Thyroid gland (tissue), 4 donors: ENCODE data around the gene KCNQ1. TPM values are rescaled to one million over a fixed set of nuclear protein-coding genes. Genes with fewer than 3 reads are reported as not detected.

Source experiments
- DNase-seq, 2 donors: peaks; one replicate each; pipeline ENCODE4 v3.0.0-alpha.2; 2019
- H3K27ac ChIP-seq, 3 donors: fragments of 200-600 bp; sonication (generic); 1 replicate in 2 of 3; 2 replicates in 1 of 3; pipeline ENCODE4 v1.5.1; 2016 to 2019; ENCODE audit warnings: mild to moderate bottlenecking in 1 of 3, moderate library complexity in 1 of 3
- H3K27me3 ChIP-seq: fragments of 200-600 bp; sonication (generic); one replicate; pipeline ENCODE4 v1.5.1; 2019
- H3K36me3 ChIP-seq, 2 donors: fragments of 200-600 bp; sonication (generic); one replicate each; pipeline ENCODE4 v1.5.1; 2016 to 2019
- H3K4me1 ChIP-seq, 2 donors: fragments of 200-600 bp; sonication (generic); one replicate each; pipeline ENCODE4 v1.5.1; 2017 to 2019
- H3K4me3 ChIP-seq, 3 donors: fragments of 200-600 bp; sonication (generic); replicated peaks in 1 of 3; 1 replicate in 2 of 3; 2 replicates in 1 of 3; pipeline ENCODE4 v1.5.1; 2016; ENCODE audit warnings: mild to moderate bottlenecking in 1 of 3
- H3K9me3 ChIP-seq: fragments of 200-600 bp; sonication (generic); one replicate; pipeline ENCODE4 v1.5.1; 2017
- POLR2A ChIP-seq, 2 donors: fragments of 450-650 bp; IDR thresholded peaks; one replicate each; pipeline ENCODE4 v1.6.1; 2017; ENCODE audit warnings: antibody characterized with exemption in 2 of 2, mild to moderate bottlenecking in 2 of 2, moderate library complexity in 1 of 2
- WGBS, 2 donors: methylation state at CpG; one replicate each; pipeline ENCODE4 v1.1.5; 2017; 5-methylcytosine and 5-hydroxymethylcytosine counted together
- intact Hi-C: fragments of 100-400 bp; cut with DNase I; formaldehyde crosslinking; loops from one replicate; pipeline ENCODE4 v1.15.1; 2023
- total RNA-seq, 4 donors: library from RNA; depleted of rRNA; stranded (reverse); fragments of >200 nt; gene quantifications; one replicate each; pipeline ENCODE4 v1.2.3, GENCODE V29; 2016
- TF ChIP-seq, protein P1 (sequence below), 6 experiments: fragments of 200-600 bp in 3 of 6; fragments of 450-650 bp in 3 of 6; sonication (generic) in 3 of 6; IDR thresholded peaks; one replicate each; pipeline ENCODE4 v1.5.1; 2016 to 2019; ENCODE audit warnings: antibody characterized with exemption in 6 of 6, mild to moderate bottlenecking in 2 of 6, inconsistent platforms in 1 of 6, moderate library complexity in 1 of 6

The KCNQ1 gene
- total RNA-seq, 4 donors from 2014 or later: 51.3 to 103 (median 97.8) TPM

DNA sequence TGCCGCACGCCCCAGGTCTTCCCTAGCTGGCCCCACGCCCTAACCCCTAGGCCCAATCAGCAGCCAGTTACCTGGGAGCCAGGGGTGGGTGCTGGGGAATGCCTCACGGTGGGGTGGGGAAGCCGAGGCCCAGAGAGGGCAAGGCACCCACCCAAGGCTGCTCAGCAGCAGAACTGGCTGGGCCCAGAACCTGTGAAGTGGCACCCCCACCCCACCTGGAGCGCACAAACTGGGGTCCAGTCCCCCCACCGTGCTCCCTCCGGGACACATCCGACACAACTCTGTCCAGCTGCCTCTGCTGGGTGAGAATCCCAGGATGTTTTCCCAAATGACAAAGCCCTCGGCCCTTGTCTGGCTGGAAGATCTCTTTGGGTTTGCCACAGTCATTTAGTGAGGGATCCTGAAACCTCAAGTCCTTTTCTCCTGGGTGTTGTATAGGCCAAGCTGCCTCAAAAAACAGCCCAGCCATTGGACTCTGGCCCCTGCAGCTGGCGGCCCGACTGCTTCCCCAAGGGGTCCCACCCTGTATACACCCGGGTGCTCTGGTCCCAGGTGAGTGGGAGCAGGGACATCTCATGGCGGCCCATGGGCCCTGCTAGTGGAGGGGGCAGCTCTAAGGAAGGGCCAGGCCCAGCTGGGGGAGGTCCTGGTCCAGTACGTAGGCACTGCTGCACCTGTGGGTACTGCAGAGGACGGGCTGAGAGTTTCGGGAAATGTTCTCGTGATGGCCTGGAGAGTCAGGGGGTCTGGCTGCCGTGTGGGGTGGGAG lies 23.4 kb upstream of the KCNQ1 start:
- Histone ChIP-seq H3K36me3 (no peaks in the 10 kb centered on the region), H3K4me1 (peaks cover 0 to 13% of the 10 kb centered on the region in 2 donors), H3K4me3 (no peak overlapping the region), H3K27me3 (no peaks in the 10 kb centered on the region), H3K9me3 (no peaks in the 10 kb centered on the region), H3K27ac (no peak overlapping the region)
- 72 to 90% methylated on average over 10 to 15 of the region's 19 CpGs for WGBS, 2 donors
- DNase-seq: no peak
- no peak for TF ChIP-seq POLR2A (IDR thresholded peaks at IDR 0.05)
- TF ChIP-seq, protein P1, sequence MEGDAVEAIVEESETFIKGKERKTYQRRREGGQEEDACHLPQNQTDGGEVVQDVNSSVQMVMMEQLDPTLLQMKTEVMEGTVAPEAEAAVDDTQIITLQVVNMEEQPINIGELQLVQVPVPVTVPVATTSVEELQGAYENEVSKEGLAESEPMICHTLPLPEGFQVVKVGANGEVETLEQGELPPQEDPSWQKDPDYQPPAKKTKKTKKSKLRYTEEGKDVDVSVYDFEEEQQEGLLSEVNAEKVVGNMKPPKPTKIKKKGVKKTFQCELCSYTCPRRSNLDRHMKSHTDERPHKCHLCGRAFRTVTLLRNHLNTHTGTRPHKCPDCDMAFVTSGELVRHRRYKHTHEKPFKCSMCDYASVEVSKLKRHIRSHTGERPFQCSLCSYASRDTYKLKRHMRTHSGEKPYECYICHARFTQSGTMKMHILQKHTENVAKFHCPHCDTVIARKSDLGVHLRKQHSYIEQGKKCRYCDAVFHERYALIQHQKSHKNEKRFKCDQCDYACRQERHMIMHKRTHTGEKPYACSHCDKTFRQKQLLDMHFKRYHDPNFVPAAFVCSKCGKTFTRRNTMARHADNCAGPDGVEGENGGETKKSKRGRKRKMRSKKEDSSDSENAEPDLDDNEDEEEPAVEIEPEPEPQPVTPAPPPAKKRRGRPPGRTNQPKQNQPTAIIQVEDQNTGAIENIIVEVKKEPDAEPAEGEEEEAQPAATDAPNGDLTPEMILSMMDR (IDR thresholded peaks at IDR 0.05): no peak
- intact Hi-C loops: loop anchor here (2.0 kb wide), 2 partner anchors 117 to 225 kb away; no protein-coding TSS in a partner anchor

DNA sequence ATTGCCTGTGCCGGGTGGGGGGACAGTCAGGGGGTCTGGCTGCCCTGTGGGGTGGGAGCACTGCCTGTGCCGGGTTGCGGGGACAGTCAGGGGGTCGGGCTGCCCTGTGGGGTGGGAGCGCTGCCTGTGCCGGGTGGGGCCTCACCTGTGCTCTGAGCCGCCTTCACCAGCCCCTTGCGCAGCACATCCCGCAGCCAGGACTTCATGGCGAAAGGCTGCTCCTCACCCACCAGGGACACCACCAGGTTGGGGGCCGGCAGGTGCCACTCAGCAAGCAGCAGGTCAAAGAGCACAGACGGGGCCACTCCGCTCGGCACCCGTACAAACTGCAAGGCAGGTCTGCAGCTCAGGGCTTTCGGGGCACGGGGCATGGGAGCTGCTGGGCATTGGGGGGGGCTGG lies 22.8 kb upstream of the KCNQ1 start:
- DNase-seq: no peak
- H3K4me3 ChIP-seq: no peak overlapping the region
- peaks cover 0 to 15% of the 10 kb centered on the region in 2 donors for H3K4me1 ChIP-seq
- intact Hi-C loops: loop anchor here (2.0 kb wide), 2 partner anchors 117 to 225 kb away; no protein-coding TSS in a partner anchor
- no peaks in the 10 kb centered on the region for H3K9me3 ChIP-seq
- no peaks in the 10 kb centered on the region for H3K36me3 ChIP-seq
- H3K27ac ChIP-seq: no peak overlapping the region
- H3K27me3 ChIP-seq: no peaks in the 10 kb centered on the region
- 77 to 81% methylated on average over 6 to 12 of the region's 17 CpGs for WGBS, 2 donors
- TF ChIP-seq POLR2A (IDR thresholded peaks at IDR 0.05): no peak
- TF ChIP-seq, protein P1 (IDR thresholded peaks at IDR 0.05): no peak

DNA sequence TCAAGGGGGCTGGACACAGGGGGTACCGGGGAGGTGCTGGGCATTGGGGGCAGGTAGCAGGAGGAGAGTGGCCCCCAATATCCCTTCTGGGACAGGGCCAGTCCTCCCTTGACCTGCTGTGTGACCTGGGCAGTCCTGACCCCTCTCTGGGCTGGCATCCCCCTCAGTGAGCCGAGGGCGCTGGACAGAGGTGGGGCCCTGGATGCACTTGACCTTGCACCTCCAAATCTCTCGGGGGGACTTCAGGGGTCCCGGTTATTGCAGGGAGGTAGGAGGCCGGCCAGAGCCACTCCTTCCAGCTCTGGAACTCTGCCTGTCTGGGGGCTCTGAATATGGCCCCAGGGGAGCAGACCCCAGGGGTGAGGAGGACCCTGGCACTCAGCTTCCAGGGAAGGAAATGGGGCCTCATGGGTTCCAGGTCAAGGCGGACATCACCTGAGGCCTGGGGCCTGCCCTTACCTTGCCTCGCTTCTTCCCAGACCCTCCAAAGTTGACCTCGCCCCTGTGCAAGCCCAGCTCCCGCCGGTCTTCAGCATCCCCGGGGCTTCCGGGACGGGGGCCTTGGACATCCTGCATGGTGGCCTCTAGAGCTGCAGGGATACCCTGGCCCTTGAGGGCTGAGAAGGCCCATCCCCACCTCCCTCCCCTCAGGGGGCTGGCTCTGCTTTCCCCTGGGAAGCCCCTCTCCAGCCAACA lies 22.2 kb upstream of the KCNQ1 start:
- no peak for DNase-seq
- H3K4me3 ChIP-seq: no peak overlapping the region
- 83 to 89% methylated on average over 6 to 11 of the region's 14 CpGs for WGBS, 2 donors
- no peaks in the 10 kb centered on the region for H3K9me3 ChIP-seq
- intact Hi-C loops: no loop called here
- TF ChIP-seq, protein P1 (IDR thresholded peaks at IDR 0.05): no peak
- no peak for TF ChIP-seq POLR2A (IDR thresholded peaks at IDR 0.05)
- no peaks in the 10 kb centered on the region for H3K36me3 ChIP-seq
- no peak overlapping the region for H3K27ac ChIP-seq
- H3K4me1 ChIP-seq: peaks cover 0 to 21% of the 10 kb centered on the region in 2 donors
- no peaks in the 10 kb centered on the region for H3K27me3 ChIP-seq

DNA sequence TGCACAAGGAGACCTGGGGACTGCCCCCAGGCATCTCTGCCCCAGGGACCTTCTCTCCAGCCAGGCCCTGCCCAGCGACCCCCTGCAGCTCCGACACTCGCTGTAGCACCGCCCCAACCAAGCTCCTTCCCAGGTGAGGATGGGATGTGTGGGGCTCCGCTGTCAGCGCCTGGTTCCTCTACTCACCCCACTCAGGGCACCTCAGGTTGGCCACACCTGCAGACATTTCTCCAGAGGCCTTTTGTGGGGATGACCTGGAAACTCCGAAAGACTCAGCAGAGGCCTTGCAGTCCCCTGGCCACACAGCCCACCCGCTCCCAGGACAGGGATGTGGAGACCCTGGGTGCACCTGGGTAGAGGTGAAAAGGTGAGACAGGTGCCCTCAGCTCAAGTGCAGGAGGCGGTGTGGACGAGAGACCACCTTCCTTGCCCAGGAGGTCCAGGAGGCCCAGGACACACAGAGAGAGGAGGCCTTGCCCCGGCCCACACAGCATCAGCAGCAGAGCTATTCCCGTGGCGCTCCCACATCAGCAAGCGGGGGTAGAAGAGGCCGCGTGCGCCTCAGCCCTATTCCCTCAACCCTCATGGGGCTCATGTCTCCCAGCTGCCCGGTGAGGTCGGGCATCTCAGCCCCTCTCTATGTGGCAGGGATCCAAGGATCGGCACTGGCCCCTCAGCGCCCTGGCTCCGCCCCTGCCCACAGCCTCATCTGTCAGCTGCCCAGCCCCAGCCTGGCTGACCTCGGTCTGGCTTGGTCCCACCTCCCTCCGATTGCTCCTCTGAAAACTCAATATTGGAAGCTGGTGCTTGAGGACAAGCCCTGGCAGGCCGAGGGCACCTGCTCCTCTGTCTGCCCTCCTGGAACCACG lies 21.4 kb upstream of the KCNQ1 start:
- no peak for DNase-seq
- intact Hi-C loops: no loop called here
- H3K4me1 ChIP-seq: peaks cover 0 to 23% of the 10 kb centered on the region in 2 donors
- no peak overlapping the region for H3K27ac ChIP-seq
- TF ChIP-seq POLR2A (IDR thresholded peaks at IDR 0.05): no peak
- TF ChIP-seq, protein P1 (IDR thresholded peaks at IDR 0.05): no peak
- H3K9me3 ChIP-seq: no peaks in the 10 kb centered on the region
- H3K4me3 ChIP-seq: no peak overlapping the region
- 72 to 86% methylated on average over 9 to 22 of the region's 26 CpGs for WGBS, 2 donors
- no peaks in the 10 kb centered on the region for H3K27me3 ChIP-seq
- H3K36me3 ChIP-seq: no peaks in the 10 kb centered on the region
